WERI-Rb-1 (cell line): ENCODE measurements around the gene ENO2.
"Not testable (repeated sequence)": the region's sequence is repeated elsewhere in the genome, so short reads cannot be mapped to it uniquely, and the experiment has no call there.

Source experiments
- DNase-seq: peaks from one replicate; pipeline ENCODE4 v3.0.0-alpha.2; 2020
- H3K27ac ChIP-seq: fragments of 250-450 bp; sonication (Bioruptor Pico); 2 replicates; pipeline ENCODE4 v1.5.1; 2020; ENCODE audit warnings: mild to moderate bottlenecking, moderate library complexity
- H3K27me3 ChIP-seq: fragments of 250-450 bp; sonication (Bioruptor Pico); 2 replicates; pipeline ENCODE4 v1.5.1; 2021; ENCODE audit warnings: mild to moderate bottlenecking, low read depth, moderate library complexity; ENCODE audit not compliant: insufficient read depth, severe bottlenecking
- H3K36me3 ChIP-seq: fragments of 250-450 bp; sonication (Bioruptor Pico); 2 replicates; pipeline ENCODE4 v1.5.1; 2020; ENCODE audit warnings: mild to moderate bottlenecking, moderate library complexity
- H3K4me3 ChIP-seq: 2 replicates; pipeline ENCODE4 v1.5.1; 2011; ENCODE audit warnings: low read depth, mild to moderate bottlenecking, control low read depth, low read length
- H3K9me3 ChIP-seq: fragments of 250-450 bp; sonication (Bioruptor Pico); 2 replicates; pipeline ENCODE4 v1.5.1; 2021; ENCODE audit warnings: mild to moderate bottlenecking, moderate library complexity; ENCODE audit not compliant: severe bottlenecking
- CTCF ChIP-seq: IDR thresholded peaks from 2 replicates; pipeline ENCODE4 v1.5.1; 2011; ENCODE audit warnings: low read depth, mild to moderate bottlenecking, control low read depth, inconsistent platforms, low read length

ENO2 gene

GRCh38 chr12:6914246-6914946, at the start of gene ENO2:
TSS of gene ENO2 (plus strand) at chr12:6914580. CDS start at chr12:6915833, 1,253 bp downstream.
- no peaks in the 10 kb centered on the region for H3K9me3 ChIP-seq
- no peaks in the 10 kb centered on the region for H3K27me3 ChIP-seq
- DNase-seq, result peak; percentile 75
- H3K36me3 ChIP-seq, result peaks cover 45% of the 10 kb centered on the region
- no peak for TF ChIP-seq CTCF
- H3K27ac ChIP-seq, result peak within 1 kb of the TSS; percentile 89
- H3K4me3 ChIP-seq, result peak within 1 kb of the TSS; percentile 78

GRCh38 chr12:6865307-6865706, 49.1 kb upstream of the ENO2 start:
- H3K36me3 ChIP-seq, result peaks cover 85% of the 10 kb centered on the region
- not testable (repeated sequence) for H3K4me3 ChIP-seq, H3K27ac ChIP-seq, H3K27me3 ChIP-seq, DNase-seq, H3K9me3 ChIP-seq

GRCh38 chr12:6866163-6866919, 48.0 kb upstream of the ENO2 start:
- Histone ChIP-seq H3K4me3 (peak overlapping the region; percentile 44; the same call in 1 of the 2 replicates), H3K27ac (peak overlapping the region; percentile 97), H3K36me3 (peaks cover 84% of the 10 kb centered on the region), H3K27me3 (no peaks in the 10 kb centered on the region), H3K9me3 (no peaks in the 10 kb centered on the region)
- no peak for TF ChIP-seq CTCF
- peak; percentile 86 for DNase-seq

GRCh38 chr12:6866920-6867412, 47.4 kb upstream of the ENO2 start:
- peak overlapping the region; percentile 97 for H3K27ac ChIP-seq
- peaks cover 86% of the 10 kb centered on the region for H3K36me3 ChIP-seq
- no peaks in the 10 kb centered on the region for H3K27me3 ChIP-seq
- no peak for TF ChIP-seq CTCF
- peak overlapping the region; percentile 44 for H3K4me3 ChIP-seq
- no peak for DNase-seq
- H3K9me3 ChIP-seq, result no peaks in the 10 kb centered on the region

GRCh38 chr12:6867413-6868210, 46.8 kb upstream of the ENO2 start, which contains the start of gene TPI1:
TSS of gene TPI1 (plus strand) at chr12:6867531. CDS start at chr12:6867567, 36 bp downstream.
- Histone ChIP-seq H3K27ac (peak within 1 kb of the TSS; percentile 97), H3K27me3 (no peaks in the 10 kb centered on the region), H3K4me3 (peak within 1 kb of the TSS; percentile 92), H3K9me3 (no peaks in the 10 kb centered on the region), H3K36me3 (peaks cover 82% of the 10 kb centered on the region)
- no peak for TF ChIP-seq CTCF
- DNase-seq, result peak; percentile 85
